NCI-H82 treated with DMSO at 0.1 percent for 48 hours (cell line): ENCODE measurements around the gene SEMA3C.

Source experiments
- DNase-seq: peaks from one replicate; lab custom pipeline; 2025; ENCODE audit not compliant: unreplicated experiment; lab: John Stamatoyannopoulos, UW

The SEMA3C gene

DNA sequence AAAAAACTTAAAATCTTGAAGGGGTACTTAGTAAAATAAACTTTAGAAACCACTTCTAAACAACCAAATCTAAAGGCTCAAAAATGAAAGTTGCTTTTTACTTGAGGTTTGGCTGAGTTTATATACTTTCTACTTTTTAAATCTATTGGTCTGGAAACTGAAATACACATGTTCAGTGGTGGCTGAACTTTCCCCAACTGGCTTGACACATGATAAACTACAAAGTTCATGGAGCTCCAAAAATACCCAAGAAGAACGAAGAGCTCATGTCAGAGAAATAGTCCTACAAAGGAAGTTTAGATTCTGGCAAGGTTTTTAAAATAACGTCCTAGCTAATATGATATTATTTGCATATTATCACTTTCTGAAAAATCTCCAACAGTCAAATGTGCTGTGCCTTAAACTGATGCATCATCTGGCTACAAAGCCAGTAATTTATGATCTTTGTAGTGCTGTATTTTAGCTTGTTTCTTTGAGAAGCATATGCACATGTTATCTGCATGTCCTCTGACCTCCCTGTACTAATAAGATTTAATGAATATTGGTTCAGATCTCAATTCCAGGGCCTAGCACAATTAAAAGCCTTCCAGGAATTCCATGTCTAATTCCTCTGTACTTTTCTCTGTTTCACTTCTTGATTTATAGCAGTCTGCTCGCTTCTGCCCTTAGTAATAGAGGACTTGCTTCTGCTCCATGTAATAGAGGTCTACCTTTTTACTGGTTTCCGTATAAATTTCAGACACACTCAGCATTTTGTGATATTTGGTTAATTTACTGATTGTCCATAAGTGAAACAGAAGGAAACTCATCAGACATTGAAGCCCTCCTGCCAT lies 28.2 kb downstream of the SEMA3C start:
- DNase-seq: peak; percentile 56

DNA sequence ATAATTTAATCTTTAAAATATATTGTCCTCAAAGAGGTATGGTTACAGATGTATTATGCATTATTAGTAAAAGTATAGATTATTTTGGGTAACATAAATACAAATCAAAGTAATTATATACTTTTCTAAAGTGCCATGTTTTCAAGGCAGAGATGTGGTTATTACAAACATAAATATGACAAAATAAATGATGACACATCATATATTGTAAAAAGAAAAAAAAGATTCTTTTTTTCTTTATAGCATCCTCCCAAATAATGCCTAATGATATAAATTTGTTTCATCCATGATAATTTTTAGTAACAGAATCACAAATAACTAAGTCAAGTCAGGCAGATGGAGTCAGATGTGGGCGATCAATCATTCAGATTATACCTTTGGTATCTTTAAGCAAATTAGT lies 29.3 kb downstream of the SEMA3C start:
- DNase-seq: no peak

DNA sequence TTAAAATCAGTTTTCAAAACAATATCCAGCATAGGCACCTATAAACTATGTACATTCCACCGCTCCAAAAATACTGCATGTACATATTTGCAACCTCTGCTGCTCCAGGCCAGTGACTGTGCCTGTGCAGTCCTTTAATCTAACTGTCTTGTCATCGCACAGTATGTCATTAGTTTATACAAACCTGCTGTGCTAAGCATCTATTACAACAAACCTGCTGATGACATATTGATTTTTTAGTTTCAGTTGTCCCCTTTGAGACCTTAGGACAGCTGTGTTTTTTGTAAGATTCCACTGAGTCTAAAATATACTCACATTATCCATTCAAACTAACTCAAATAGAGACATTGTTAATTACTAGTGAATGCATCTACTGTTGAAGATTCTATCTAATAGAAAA lies 33.1 kb downstream of the SEMA3C start:
- no peak for DNase-seq

DNA sequence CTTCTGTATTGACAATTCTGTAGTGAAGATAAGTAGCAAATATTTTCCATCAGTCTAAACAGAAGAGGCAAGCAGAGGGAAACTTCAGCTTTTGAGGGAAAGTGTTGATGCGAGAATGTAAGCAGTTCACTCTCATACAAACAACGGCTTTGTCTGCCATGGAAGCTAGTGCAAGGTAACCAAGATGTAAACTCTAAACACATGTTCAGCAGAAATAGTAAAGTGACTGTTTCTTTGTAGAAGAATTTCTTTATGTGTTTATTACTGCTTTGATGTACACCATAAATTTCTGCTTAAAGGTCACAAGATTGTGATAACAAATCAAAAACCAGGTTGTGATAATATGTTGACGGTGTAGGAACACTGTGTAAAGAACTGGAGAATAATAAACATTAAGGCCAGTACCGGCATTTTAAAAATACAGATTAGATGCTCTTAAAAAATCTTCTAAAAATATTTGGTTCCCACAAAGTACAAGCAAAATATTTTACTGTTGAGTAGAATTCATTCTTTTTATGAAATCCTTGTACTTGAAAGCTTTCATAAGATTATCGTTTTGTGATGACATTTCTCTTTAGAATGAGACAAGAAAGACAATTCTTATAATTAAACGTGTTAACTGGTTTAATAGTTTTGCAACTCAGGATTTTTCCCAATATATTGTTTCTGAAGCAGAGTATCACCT lies 34.2 kb downstream of the SEMA3C start:
- DNase-seq: no peak

DNA sequence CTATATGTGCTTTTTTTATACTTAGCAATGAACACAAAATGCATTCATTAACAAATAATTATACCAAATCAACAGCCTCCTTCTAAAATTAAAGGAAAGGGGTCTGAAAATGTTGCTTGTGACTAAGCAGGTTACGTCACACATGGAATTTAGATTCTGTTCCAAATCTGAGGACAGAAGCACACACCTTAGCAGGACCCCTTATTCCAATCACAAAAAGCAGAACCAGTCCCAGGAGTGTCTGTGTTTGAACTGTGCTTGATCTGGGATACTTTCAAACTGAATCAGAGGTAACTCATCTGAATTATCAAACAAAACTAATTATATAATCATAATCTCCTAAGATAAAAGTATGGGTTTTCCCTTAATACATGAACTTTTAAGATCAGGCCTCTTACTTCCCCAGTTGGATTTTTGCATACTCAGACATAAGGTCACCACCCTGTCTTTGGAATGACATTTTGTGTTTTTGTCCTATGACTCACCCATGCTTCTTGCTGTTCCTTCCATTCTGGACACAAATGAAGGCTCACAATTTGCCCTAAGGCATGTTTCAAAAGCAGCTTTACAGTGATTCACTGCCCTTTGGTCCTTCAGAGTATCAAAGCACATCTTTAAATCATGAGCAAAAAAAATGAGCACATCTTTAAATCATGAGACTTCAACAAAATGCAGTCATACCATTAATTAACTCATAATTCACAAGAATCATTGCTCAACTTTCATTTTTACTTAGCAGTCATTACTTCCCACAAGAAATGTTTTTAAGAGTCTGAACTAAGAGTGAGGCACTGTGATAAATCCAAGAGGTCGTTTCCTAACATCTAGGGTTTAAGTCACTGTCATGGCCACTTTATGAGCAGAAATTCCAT lies 35.5 kb downstream of the SEMA3C start:
- DNase-seq: no peak

GRCh38 chr7:80882213-80882801 lies 36.5 kb downstream of the SEMA3C start:
- no peak for DNase-seq

GRCh38 chr7:80881351-80881900 lies 37.4 kb downstream of the SEMA3C start:
- DNase-seq: no peak

DNA sequence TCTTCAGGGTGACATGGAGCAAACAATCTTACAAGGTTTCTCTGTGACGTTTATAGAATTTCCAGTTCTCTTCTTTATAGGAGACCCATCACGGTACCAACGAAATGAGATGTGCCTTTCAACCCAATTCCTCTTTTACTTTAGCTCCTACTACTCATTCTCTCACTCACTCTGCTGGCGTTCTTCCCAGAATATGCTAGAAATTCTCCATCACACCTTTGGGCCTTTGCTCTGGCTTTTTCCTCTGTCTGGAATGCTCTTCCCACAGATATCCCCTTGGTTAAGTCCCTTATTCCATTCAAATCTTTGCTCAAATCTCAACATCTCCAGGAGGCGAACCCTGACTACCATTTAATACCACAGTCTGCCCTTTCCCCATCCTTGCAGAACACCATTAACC lies 39.0 kb downstream of the SEMA3C start:
- DNase-seq: no peak

GRCh38 chr7:80876894-80877414 lies 41.9 kb downstream of the SEMA3C start:
- peak; percentile 84 for DNase-seq

DNA sequence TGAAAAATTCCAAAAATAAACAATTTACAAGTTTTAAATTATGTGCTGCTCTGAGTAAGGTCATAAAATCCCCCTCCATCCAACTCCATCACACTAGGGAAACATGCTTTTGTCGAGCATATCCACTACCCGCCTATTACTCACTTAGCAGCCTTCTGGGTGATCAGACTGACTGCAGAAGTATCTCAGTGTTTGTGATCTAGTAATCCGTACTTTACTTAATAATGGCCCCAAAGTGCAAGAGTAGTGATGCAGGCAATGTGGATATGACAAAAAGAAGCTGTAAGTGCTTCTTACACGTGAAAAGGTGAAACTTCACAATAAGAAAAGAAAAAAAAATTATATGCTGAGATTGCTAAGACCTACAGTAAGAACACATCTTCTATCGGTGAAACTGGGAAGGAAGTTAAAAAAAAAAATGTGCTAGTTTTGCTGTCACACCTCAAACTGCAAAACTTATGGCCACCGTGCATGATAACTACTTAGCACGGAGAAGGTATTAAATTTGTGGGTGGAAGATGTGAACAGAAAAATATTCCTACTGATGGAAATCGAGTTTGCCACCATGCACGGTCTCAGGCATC lies 43.2 kb downstream of the SEMA3C start:
- DNase-seq: no peak

DNA sequence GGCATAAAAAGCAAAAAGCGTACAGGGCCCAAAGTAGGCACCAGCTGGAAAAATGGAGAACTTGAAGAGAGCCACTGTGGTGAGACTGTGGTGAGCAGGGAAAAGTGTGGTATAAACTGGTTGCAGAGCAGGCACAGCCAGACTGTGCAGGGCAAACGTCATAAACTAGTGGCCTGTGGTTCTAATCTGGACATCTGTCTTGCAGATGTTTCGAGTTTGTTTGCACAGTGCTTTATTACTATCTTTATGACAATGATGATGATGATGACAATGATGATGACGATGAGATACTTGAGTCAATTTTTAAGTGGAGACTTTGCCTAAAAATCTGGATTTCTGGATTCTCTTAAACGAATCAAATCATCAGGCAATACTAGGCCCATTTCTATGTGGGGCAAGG lies 45.7 kb downstream of the SEMA3C start:
- no peak for DNase-seq

DNA sequence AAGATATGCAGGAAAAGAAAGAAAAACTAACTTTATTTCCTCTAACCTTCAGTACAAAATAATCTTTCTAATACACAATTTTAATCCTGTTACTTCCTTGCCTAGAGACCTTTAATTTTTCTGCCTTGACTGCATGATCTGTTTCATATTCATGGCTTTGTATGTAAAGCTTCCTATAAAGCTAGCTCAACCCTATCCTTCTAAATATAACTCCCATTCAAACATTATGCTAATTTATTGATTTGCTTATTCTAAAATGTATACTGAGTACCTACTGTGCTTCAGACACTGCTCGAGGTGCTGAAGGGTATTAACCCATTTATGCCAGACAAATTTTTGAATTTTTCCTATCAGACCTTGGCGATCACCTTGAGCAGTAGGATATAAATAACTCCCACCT lies 47.6 kb downstream of the SEMA3C start:
- no peak for DNase-seq

- DNase-seq: no peak
Observed at GRCh38 chr7:80870813-80871212, 48.0 kb downstream of the SEMA3C start.

- no peak for DNase-seq
Observed at GRCh38 chr7:80869821-80870751, 48.8 kb downstream of the SEMA3C start.

DNA sequence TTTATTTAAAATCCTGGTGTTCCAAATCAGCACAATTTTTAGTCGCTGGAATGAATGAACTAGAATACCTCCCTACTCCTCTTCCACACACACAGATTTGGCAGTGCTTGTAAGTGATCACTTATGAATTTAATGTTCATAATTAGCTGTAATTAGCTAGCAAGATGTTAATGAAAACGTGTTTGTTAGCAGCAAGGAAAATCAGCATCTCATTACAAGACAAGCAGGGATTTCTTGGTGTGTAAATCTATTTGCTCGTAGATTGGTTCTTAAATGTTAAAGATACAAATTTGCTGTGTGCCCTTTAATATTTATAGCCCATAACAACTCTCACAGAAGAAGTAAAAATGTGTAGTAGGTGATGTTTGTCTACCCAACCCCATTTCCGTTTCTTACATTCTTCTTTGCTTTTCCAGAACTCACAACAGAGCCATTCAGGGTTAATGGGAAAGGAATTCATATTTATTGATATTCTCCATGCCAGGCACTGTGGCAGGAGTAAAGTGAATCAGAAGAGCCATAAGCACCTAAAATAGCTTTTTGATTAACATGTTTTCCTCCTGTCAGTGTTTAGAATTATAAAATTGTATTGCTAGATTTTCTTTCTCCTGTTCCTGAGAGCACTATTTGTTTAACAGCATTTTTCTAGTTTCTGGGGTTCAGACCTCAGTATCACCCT lies 49.6 kb downstream of the SEMA3C start:
- DNase-seq: no peak

- DNase-seq: no peak
Observed at GRCh38 chr7:80868566-80868965, 50.3 kb downstream of the SEMA3C start.

- no peak for DNase-seq
Observed at GRCh38 chr7:80860554-80860953, 58.3 kb downstream of the SEMA3C start.

DNA sequence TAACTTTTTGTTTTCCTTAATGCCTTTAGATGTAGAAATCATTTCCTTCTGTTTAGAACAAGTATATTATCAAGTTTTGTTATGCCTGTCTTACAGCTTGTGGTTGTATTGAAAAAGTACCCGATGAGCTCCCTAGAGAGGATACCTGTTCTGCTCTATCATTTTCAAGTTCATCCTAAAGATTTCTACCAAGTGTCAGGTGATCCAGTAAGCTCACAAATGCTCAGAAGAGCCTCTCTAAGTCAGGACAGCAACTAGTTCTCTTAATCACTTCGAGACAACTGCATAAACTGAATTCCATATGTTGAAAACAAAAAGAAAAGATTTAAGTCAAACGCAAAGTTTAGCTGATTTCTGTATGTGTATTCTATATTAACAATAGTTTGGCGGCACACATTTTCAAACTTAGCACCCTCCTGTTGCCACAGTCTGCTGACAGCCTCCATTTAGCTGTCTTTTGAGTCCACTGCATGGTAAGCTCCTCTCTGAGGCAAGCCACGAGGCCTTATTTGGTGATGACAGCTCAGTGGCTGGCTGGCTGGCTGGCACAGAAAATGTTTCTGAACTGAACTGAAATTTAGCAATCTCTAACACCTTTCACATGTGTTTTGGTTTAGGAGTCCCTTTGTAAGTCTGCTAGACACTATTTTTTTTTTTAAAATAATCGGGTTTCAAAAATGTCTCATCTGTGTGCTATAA lies 59.4 kb downstream of the SEMA3C start:
- peak; percentile 55 for DNase-seq
